ENCODE data around the gene DPYD.

DNA sequence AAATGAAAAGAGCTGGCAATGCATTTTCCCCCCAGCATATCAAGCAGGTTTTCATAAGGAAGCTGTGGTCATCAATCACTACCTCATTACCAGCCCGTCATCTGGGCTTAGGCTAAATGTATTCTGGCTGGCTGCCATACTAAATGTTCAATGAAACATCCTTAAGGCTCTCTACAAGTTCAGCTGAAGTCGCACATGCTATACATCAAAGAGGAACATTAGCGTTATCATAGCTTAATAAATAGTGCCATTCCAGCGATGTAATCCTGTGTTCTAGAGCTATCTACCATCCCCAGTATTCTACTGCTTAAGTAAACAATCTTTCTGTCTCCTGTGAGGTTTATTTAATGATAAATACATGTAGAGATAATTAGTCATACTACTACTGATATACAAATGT is 288.8 kb downstream of the DPYD start:
- TF ChIP-seq CTCF (IDR thresholded peaks at IDR 0.05) (no peak), POLR2A (IDR thresholded peaks at IDR 0.05) (no peak)
